CD14-positive monocyte (primary cell): ENCODE data around the gene ZNF668. TPM values are rescaled to one million over a fixed set of nuclear protein-coding genes. Genes with fewer than 3 reads are reported as not detected.

Experiments
- DNase-seq, 3 donors: peaks; one replicate each; pipeline ENCODE4 v3.0.0-alpha.2; 2011 to 2022
- H2AFZ ChIP-seq: 2 replicates; pipeline ENCODE4 v1.6.0; 2012; ENCODE audit warnings: mild to moderate bottlenecking, low read depth, low read length, inconsistent platforms; ENCODE audit not compliant: insufficient read depth, poor library complexity, severe bottlenecking
- H3K27ac ChIP-seq, 2 donors: 1 replicate in 1 of 2; 2 replicates in 1 of 2; pipeline ENCODE4 v1.5.1; 2012 to 2013; ENCODE audit warnings: low read length in 2 of 2, control low read depth in 1 of 2, inconsistent platforms in 1 of 2, low read depth in 1 of 2, mild to moderate bottlenecking in 1 of 2
- H3K27me3 ChIP-seq, 2 donors: one replicate each; pipeline versions ENCODE4 v1.6.0 to v1.6.1; 2011 to 2013; ENCODE audit warnings: low read length in 2 of 2; ENCODE audit not compliant: control insufficient read depth in 2 of 2, insufficient read depth in 2 of 2
- H3K36me3 ChIP-seq, 2 donors: replicated peaks in 1 of 2; 1 replicate in 1 of 2; 2 replicates in 1 of 2; pipeline versions ENCODE4 v1.5.1 to v1.6.1; 2012 to 2013; ENCODE audit warnings: low read length in 2 of 2, control low read depth in 1 of 2, inconsistent platforms in 1 of 2, mild to moderate bottlenecking in 1 of 2; ENCODE audit not compliant: insufficient read depth in 2 of 2, control insufficient read depth in 1 of 2
- H3K4me1 ChIP-seq, 2 donors: 1 replicate in 1 of 2; 2 replicates in 1 of 2; pipeline versions ENCODE4 v1.5.1 to v1.6.1; 2012 to 2013; ENCODE audit warnings: low read length in 2 of 2, control low read depth in 1 of 2, inconsistent platforms in 1 of 2, mild to moderate bottlenecking in 1 of 2, moderate library complexity in 1 of 2; ENCODE audit not compliant: insufficient read depth in 2 of 2, control insufficient read depth in 1 of 2
- H3K4me2 ChIP-seq: replicated peaks from 2 replicates; pipeline ENCODE3; 2012; ENCODE audit warnings: low read length, moderate library complexity, mild to moderate bottlenecking; ENCODE audit not compliant: poor library complexity, severe bottlenecking; ENCODE audit errors: extremely low read depth
- H3K4me3 ChIP-seq, 3 experiments: fragments of 200-600 bp in 1 of 3; sonication (generic) in 1 of 3; replicated peaks in 1 of 3; 1 replicate in 2 of 3; 2 replicates in 1 of 3; pipeline ENCODE4 v1.5.1; 2011 to 2013; ENCODE audit warnings: low read length in 3 of 3, mild to moderate bottlenecking in 3 of 3, control low read depth in 2 of 3, low read depth in 2 of 3, inconsistent platforms in 1 of 3, moderate library complexity in 1 of 3
- H3K79me2 ChIP-seq: 2 replicates; pipeline ENCODE4 v1.6.0; 2012; ENCODE audit warnings: mild to moderate bottlenecking, control low read depth, inconsistent platforms, low read length, moderate library complexity; ENCODE audit not compliant: insufficient read depth
- H3K9ac ChIP-seq: 2 replicates; pipeline ENCODE4 v1.6.0; 2017; ENCODE audit warnings: low read length, mild to moderate bottlenecking; ENCODE audit not compliant: insufficient read depth, poor library complexity, severe bottlenecking
- H3K9me3 ChIP-seq, 2 donors: replicated peaks in 1 of 2; 1 replicate in 1 of 2; 2 replicates in 1 of 2; pipeline versions ENCODE4 v1.5.1 to v1.6.1; 2012 to 2013; ENCODE audit warnings: low read length in 2 of 2, control low read depth in 1 of 2; ENCODE audit not compliant: control insufficient read depth in 1 of 2, insufficient read depth in 1 of 2
- H4K20me1 ChIP-seq: 2 replicates; pipeline ENCODE4 v1.6.0; 2012; ENCODE audit warnings: mild to moderate bottlenecking, low read length, control low read depth, moderate library complexity; ENCODE audit not compliant: insufficient read depth
- H3K27ac Mint-ChIP-seq, 7 donors: one replicate each; pipeline ENCODE4 v1.8.0; 2020; ENCODE audit warnings: mild to moderate bottlenecking in 7 of 7, mixed read lengths in 7 of 7, moderate library complexity in 6 of 7, inconsistent platforms in 2 of 7
- H3K27me3 Mint-ChIP-seq, 3 donors: one replicate each; pipeline ENCODE4 v1.8.0; 2021 to 2022; ENCODE audit warnings: low read depth in 3 of 3, mild to moderate bottlenecking in 3 of 3, mixed read lengths in 3 of 3, moderate library complexity in 3 of 3, inconsistent platforms in 1 of 3
- H3K36me3 Mint-ChIP-seq, 2 donors: one replicate each; pipeline ENCODE4 v1.8.0; 2020; ENCODE audit warnings: mixed read lengths in 2 of 2, inconsistent platforms in 1 of 2, mild to moderate bottlenecking in 1 of 2
- H3K4me1 Mint-ChIP-seq: one replicate; pipeline ENCODE4 v1.8.0; 2020; ENCODE audit warnings: mild to moderate bottlenecking, mixed read lengths
- H3K4me3 Mint-ChIP-seq, 2 donors: one replicate each; pipeline ENCODE4 v1.8.0; 2020; ENCODE audit warnings: mild to moderate bottlenecking in 2 of 2, mixed read lengths in 2 of 2, moderate library complexity in 1 of 2
- H3K9me3 Mint-ChIP-seq, 7 donors: one replicate each; pipeline ENCODE4 v1.8.0; 2020 to 2022; ENCODE audit warnings: mixed read lengths in 7 of 7, mild to moderate bottlenecking in 6 of 7, moderate library complexity in 6 of 7, inconsistent platforms in 2 of 7
- CTCF ChIP-seq: fragments of 200-600 bp; IDR thresholded peaks from one replicate; pipeline ENCODE4 v1.8.0; 2022; ENCODE audit warnings: antibody characterized with exemption, mild to moderate bottlenecking
- WGBS: methylation state at CpG from one replicate; pipeline ENCODE4 v1.1.5; 2013; ENCODE audit warnings: missing lambda C conversion rate; ENCODE audit not compliant: insufficient coverage; 5-methylcytosine and 5-hydroxymethylcytosine counted together
- intact Hi-C, 2 donors: fragments of 100-400 bp; cut with micrococcal nuclease; formaldehyde crosslinking; loops; one replicate each; pipeline versions ENCODE4 v1.15.0 to v1.15.1; 2023
- polyA plus RNA-seq, 3 donors: library from polyadenylated mRNA; depleted of rRNA in 1 of 3; unstranded in 2 of 3; stranded (reverse) in 1 of 3; fragments of 300-500 nt in 2 of 3; fragments of >200 nt in 1 of 3; fragmentation: Illumina TruSeq in 2 of 3; gene quantifications; 1 replicate in 2 of 3; 2 replicates in 1 of 3; pipeline ENCODE4 v1.2.3, GENCODE V29; 2012 to 2021

The ZNF668 gene
- polyA plus RNA-seq, 3 donors, result 3.8 to 4.8 (median 4.5) TPM

- no peak for DNase-seq
- Histone ChIP-seq H4K20me1 (no peaks in the 10 kb centered on the region), H3K4me2 (no peak overlapping the region), H3K36me3 (peaks cover 44 to 50% of the 10 kb centered on the region in 2 donors), H3K4me1 (peaks cover 1 to 2% of the 10 kb centered on the region in 2 donors), H3K9ac (no peak overlapping the region), H3K27ac (no peak overlapping the region), H3K9me3 (no peaks in the 10 kb centered on the region), H3K4me3 (no peak overlapping the region), H3K79me2 (no peaks in the 10 kb centered on the region), H2AFZ (no peak overlapping the region), H3K27me3 (no peaks in the 10 kb centered on the region)
- Mint-ChIP-seq H3K27ac (peak overlapping the region in 1 of 7 donors; percentile 30), H3K4me1 (peaks cover 8% of the 10 kb centered on the region), H3K36me3 (peaks cover 44 to 52% of the 10 kb centered on the region in 2 donors), H3K4me3 (no peak overlapping the region), H3K27me3 (peaks cover 0 to 2% (median 0%) of the 10 kb centered on the region in 3 donors), H3K9me3 (peaks cover 0 to 3% (median 1%) of the 10 kb centered on the region in 7 donors)
- no peak for TF ChIP-seq CTCF
- 100% methylated on average over 1 of the region's 1 CpG for WGBS
- intact Hi-C loops, result no loop called here
Observed at GRCh38 chr16:31043352-31043751, 30.7 kb downstream of the ZNF668 start.

- Mint-ChIP-seq H3K9me3 (peaks cover 0 to 3% (median 0%) of the 10 kb centered on the region in 7 donors), H3K27ac (peak overlapping the region in 2 of 7 donors; percentile 3 to 73), H3K4me1 (peaks cover 6% of the 10 kb centered on the region), H3K27me3 (no peaks in the 10 kb centered on the region), H3K4me3 (no peak overlapping the region), H3K36me3 (peaks cover 47 to 57% of the 10 kb centered on the region in 2 donors)
- Histone ChIP-seq H3K4me2 (no peak overlapping the region), H3K79me2 (no peaks in the 10 kb centered on the region), H2AFZ (no peak overlapping the region), H3K9ac (no peak overlapping the region), H4K20me1 (no peaks in the 10 kb centered on the region), H3K27me3 (no peaks in the 10 kb centered on the region), H3K27ac (no peak overlapping the region), H3K36me3 (peaks cover 48 to 55% of the 10 kb centered on the region in 2 donors), H3K4me3 (no peak overlapping the region), H3K4me1 (no peaks in the 10 kb centered on the region), H3K9me3 (no peaks in the 10 kb centered on the region)
- intact Hi-C loops, result no loop called here
- DNase-seq, result no peak
- over 99% methylated on average over 10 of the region's 10 CpGs for WGBS
- no peak for TF ChIP-seq CTCF
Observed at GRCh38 chr16:31042866-31043265, 31.2 kb downstream of the ZNF668 start.
